ENCODE measurements around the gene CAND1. TPM values are rescaled to one million over a fixed set of nuclear protein-coding genes. Genes with fewer than 3 reads are reported as not detected.

CAND1 gene
- total and polyA plus RNA-seq, 9 of the 15 experiments (the other 6 are each of a cell fraction or from before 2014, with no cell fraction given) = 24.0 to 167 (median 77.5) TPM

GRCh38 chr12:67333649-67334048, 64.5 kb downstream of the CAND1 start:
- no peaks in the 10 kb centered on the region for H3K9me3 ChIP-seq (replicated peaks; ENCODE audit: control insufficient read depth, insufficient read depth, low read depth, low read length)
- FAIRE-seq (no peak), DNase-seq (ENCODE audit: extremely low read depth in 1 of 4, low spot score in 3 of 4) (no peak), ATAC-seq (no peak)
- H3K9me1 ChIP-seq (ENCODE audit: control insufficient read depth, insufficient read depth, low read length) = no peaks in the 10 kb centered on the region
- H3K4me1 ChIP-seq (replicated peaks in 1 of 2; ENCODE audit: control insufficient read depth in 2 of 2, insufficient read depth in 2 of 2, low read length in 2 of 2) = no peaks in the 10 kb centered on the region
- WGBS (ENCODE audit: insufficient coverage, low coverage, missing lambda C conversion rate) = 0% methylated on average over 1 of the region's 1 CpG
- H3K4me2 ChIP-seq (ENCODE audit: insufficient read depth, low read length) = no peak overlapping the region
- H3K36me3 ChIP-seq (ENCODE audit: control insufficient read depth, insufficient read depth, low read length) = no peaks in the 10 kb centered on the region
- in situ Hi-C loops (cut with MboI) (no loop called here), intact Hi-C loops (cut with micrococcal nuclease) (no loop called here)
- TF ChIP-seq HDGF (IDR thresholded peaks at IDR 0.05) (no peak), LEF1 (IDR thresholded peaks at IDR 0.05) (no peak), ZBTB2 (IDR thresholded peaks at IDR 0.05) (no peak), TEAD4 (IDR thresholded peaks at IDR 0.05; ENCODE audit: low read length) (no peak), TEAD4 (CRISPR knock-in tag; IDR thresholded peaks at IDR 0.05; ENCODE audit: borderline replicate concordance) (no peak)
- BruUV-seq (replicated peaks) = no TSS peak
- H4K20me1 ChIP-seq (replicated peaks; ENCODE audit: control insufficient read depth, insufficient read depth, low read length) = no peaks in the 10 kb centered on the region
- no peaks in the 10 kb centered on the region; a peak in 1 of 5 replicates for H3K27me3 ChIP-seq (ENCODE audit: control insufficient read depth in 2 of 2, insufficient read depth in 2 of 2, low read length in 2 of 2)
- H3K9ac ChIP-seq (ENCODE audit: insufficient read depth in 1 of 2, low read depth in 2 of 2, low read length in 2 of 2) = no peak overlapping the region
- H3K79me2 ChIP-seq (ENCODE audit: control insufficient read depth, insufficient read depth, low read length) = no peaks in the 10 kb centered on the region
- ChIA-PET CTCF (ENCODE audit: low intra/inter-chr PET ratio) (no interaction called here), POLR2A (no interaction called here)
- no peak overlapping the region for H3K27ac ChIP-seq (ENCODE audit: extremely low read depth, low read depth, low read length)
- H2AFZ ChIP-seq (ENCODE audit: low read depth, low read length) = no peak overlapping the region
- no peak overlapping the region for H3K4me3 ChIP-seq

GRCh38 chr12:67338426-67338825, 69.3 kb downstream of the CAND1 start:
- Histone ChIP-seq H3K4me1 (replicated peaks in 1 of 2; ENCODE audit: control insufficient read depth in 2 of 2, insufficient read depth in 2 of 2, low read length in 2 of 2) (no peaks in the 10 kb centered on the region), H3K9ac (ENCODE audit: insufficient read depth in 1 of 2, low read depth in 2 of 2, low read length in 2 of 2) (no peak overlapping the region), H2AFZ (ENCODE audit: low read depth, low read length) (no peak overlapping the region), H3K4me2 (ENCODE audit: insufficient read depth, low read length) (no peak overlapping the region), H3K79me2 (ENCODE audit: control insufficient read depth, insufficient read depth, low read length) (no peaks in the 10 kb centered on the region), H3K9me3 (replicated peaks; ENCODE audit: control insufficient read depth, insufficient read depth, low read depth, low read length) (no peaks in the 10 kb centered on the region), H3K9me1 (ENCODE audit: control insufficient read depth, insufficient read depth, low read length) (no peaks in the 10 kb centered on the region), H3K4me3 (no peak overlapping the region), H3K27ac (ENCODE audit: extremely low read depth, low read depth, low read length) (no peak overlapping the region), H3K36me3 (ENCODE audit: control insufficient read depth, insufficient read depth, low read length) (no peaks in the 10 kb centered on the region), H4K20me1 (replicated peaks; ENCODE audit: control insufficient read depth, insufficient read depth, low read length) (no peaks in the 10 kb centered on the region), H3K27me3 (ENCODE audit: control insufficient read depth in 2 of 2, insufficient read depth in 2 of 2, low read length in 2 of 2) (peaks cover 0 to 4% of the 10 kb centered on the region in 2 experiments; a peak in 1 of 5 replicates)
- ATAC-seq (no peak), FAIRE-seq (no peak), DNase-seq (ENCODE audit: extremely low read depth in 1 of 4, low spot score in 3 of 4) (no peak)
- CTCF ChIA-PET (ENCODE audit: low intra/inter-chr PET ratio) = interaction anchor here (0.7 kb wide), 1 partner anchor 42 kb away, joined by 3 read pairs; no protein-coding TSS in a partner anchor
- POLR2A ChIA-PET = no interaction called here
- in situ Hi-C loops (cut with MboI) (no loop called here), intact Hi-C loops (cut with micrococcal nuclease) (no loop called here)
- no TSS peak for BruUV-seq (replicated peaks)
- no peak for TF ChIP-seq TCF7L2 (IDR thresholded peaks at IDR 0.05; ENCODE audit: low read depth, low read length)

Data from K562 (cell line).